ENCODE measurements around the gene ASXL1. TPM values are rescaled to one million over a fixed set of nuclear protein-coding genes. Genes with fewer than 3 reads are reported as not detected.
"Not testable (repeated sequence)": the region's sequence is repeated elsewhere in the genome, so short reads cannot be mapped to it uniquely, and the experiment has no call there.

ASXL1 gene
- total RNA-seq, 1 donor from 2014 or later: 90.8 TPM

GRCh38 chr20:32354592-32355416, 3.3 kb upstream of the ASXL1 start:
- Mint-ChIP-seq H3K4me3 (ENCODE audit: unreplicated experiment) (no peak overlapping the region), H3K27me3 (ENCODE audit: unreplicated experiment) (peaks cover 3% of the 10 kb centered on the region), H3K27ac (ENCODE audit: unreplicated experiment) (no peak overlapping the region), H3K36me3 (ENCODE audit: low read depth, unreplicated experiment) (peaks cover 11% of the 10 kb centered on the region), H3K4me1 (ENCODE audit: unreplicated experiment) (peaks cover 14% of the 10 kb centered on the region), H3K9me3 (ENCODE audit: unreplicated experiment) (no peaks in the 10 kb centered on the region)
- no peak for DNase-seq (ENCODE audit: low spot score)
- no peak for TF ChIP-seq CTCF (IDR thresholded peaks at IDR 0.05; ENCODE audit: unreplicated experiment)

- Mint-ChIP-seq H3K27me3 (ENCODE audit: unreplicated experiment) (peaks cover 3% of the 10 kb centered on the region), H3K27ac (ENCODE audit: unreplicated experiment) (no peak overlapping the region), H3K4me1 (ENCODE audit: unreplicated experiment) (peaks cover 21% of the 10 kb centered on the region), H3K36me3 (ENCODE audit: low read depth, unreplicated experiment) (peaks cover 17% of the 10 kb centered on the region), H3K9me3 (ENCODE audit: unreplicated experiment) (no peaks in the 10 kb centered on the region), H3K4me3 (ENCODE audit: unreplicated experiment) (no peak overlapping the region)
- no peak for DNase-seq (ENCODE audit: low spot score)
- no peak for TF ChIP-seq CTCF (IDR thresholded peaks at IDR 0.05; ENCODE audit: unreplicated experiment)
These were observed 2.7 kb upstream of the ASXL1 start for GRCh38 chr20:32355417-32355841.

DNA sequence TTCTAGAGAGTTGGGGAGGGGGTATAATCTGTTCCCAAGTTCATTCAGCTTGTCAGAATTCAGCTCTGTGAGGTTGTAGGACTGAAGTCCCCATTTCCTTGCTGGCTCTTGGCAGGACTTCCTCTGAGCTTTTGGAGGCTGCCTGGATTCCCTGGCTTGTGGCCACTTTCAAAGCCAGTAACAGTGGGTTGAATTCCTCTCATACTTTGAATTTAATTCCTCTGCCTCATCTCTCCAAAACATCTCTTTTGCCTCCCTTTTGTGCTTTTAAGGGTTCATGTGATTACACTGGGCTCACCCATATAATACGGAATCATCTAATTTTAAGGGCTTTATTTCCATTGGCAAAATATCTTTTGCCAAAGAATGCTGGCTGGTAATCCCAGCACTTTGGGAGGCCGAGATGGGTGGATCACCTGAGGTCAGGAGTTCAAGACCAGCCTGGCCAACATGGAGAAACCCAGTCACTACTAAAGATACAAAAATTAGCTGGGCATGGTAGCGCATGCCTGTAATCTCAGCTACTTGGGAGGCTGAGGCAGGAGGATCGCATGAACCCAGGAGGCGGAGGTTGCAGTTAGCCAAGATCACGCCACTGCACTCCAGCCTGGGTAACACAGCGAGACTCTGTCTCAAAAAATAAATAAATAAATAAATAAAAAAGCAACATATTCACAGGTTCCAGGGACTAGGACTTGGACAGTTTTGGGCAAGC, 2.1 kb upstream of the ASXL1 start:
- not testable (repeated sequence) for H3K4me3 Mint-ChIP-seq (ENCODE audit: unreplicated experiment); H3K27ac Mint-ChIP-seq (ENCODE audit: unreplicated experiment); H3K27me3 Mint-ChIP-seq (ENCODE audit: unreplicated experiment); DNase-seq (ENCODE audit: low spot score); H3K9me3 Mint-ChIP-seq (ENCODE audit: unreplicated experiment)
- Mint-ChIP-seq H3K36me3 (ENCODE audit: low read depth, unreplicated experiment) (peaks cover 19% of the 10 kb centered on the region), H3K4me1 (ENCODE audit: unreplicated experiment) (peaks cover 23% of the 10 kb centered on the region)

- DNase-seq (ENCODE audit: low spot score): no peak
- H3K27me3 Mint-ChIP-seq (ENCODE audit: unreplicated experiment): peaks cover 5% of the 10 kb centered on the region
These were observed 1.3 kb upstream of the ASXL1 start for GRCh38 chr20:32356622-32357374.

More at GRCh38 chr20:32356622-32357374, 1.3 kb upstream of the ASXL1 start:
- Mint-ChIP-seq H3K9me3 (ENCODE audit: unreplicated experiment) (no peaks in the 10 kb centered on the region), H3K4me3 (ENCODE audit: unreplicated experiment) (peak overlapping the region; percentile 97), H3K4me1 (ENCODE audit: unreplicated experiment) (peaks cover 23% of the 10 kb centered on the region), H3K27ac (ENCODE audit: unreplicated experiment) (peak overlapping the region; percentile 90), H3K36me3 (ENCODE audit: low read depth, unreplicated experiment) (peaks cover 19% of the 10 kb centered on the region)
- no peak for TF ChIP-seq CTCF (IDR thresholded peaks at IDR 0.05; ENCODE audit: unreplicated experiment)

Data from endothelial cell (in vitro differentiated cells).